ENCODE data around the gene STMP1.

DNA sequence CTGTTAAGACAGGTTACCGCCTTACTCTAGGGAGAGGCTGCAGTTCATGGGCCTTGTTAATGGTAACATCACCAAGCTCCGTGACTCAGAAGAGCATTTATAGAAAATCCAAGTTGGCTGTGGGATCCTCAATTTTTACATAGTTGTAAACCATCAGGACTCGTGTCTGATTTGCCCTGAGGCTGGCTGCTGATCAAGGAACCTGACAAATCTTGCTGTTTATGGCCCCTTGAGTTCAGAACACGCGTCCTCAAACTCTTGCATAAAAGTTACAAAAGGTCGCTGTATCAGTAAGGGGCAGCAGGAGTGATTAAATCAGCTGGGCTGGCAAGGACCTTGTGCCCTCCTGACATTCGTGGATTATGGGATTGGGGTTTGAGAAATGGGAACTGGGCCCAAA lies 61.1 kb downstream of the STMP1 start:
- no peak for TF ChIP-seq POLR2A (IDR thresholded peaks at IDR 0.05)
- no peak for TF ChIP-seq CTCF (IDR thresholded peaks at IDR 0.05)

All from adrenal gland (tissue), 5 donors.